Adrenal gland (tissue), 5 donors: ENCODE measurements around the gene NXPE3.

Source experiments
- POLR2A ChIP-seq, 2 donors: fragments of 450-650 bp; IDR thresholded peaks; one replicate each; pipeline ENCODE4 v1.6.1; 2017; ENCODE audit warnings: antibody characterized with exemption in 2 of 2, mild to moderate bottlenecking in 2 of 2, moderate library complexity in 1 of 2
- TF ChIP-seq, protein P1 (sequence below), 6 experiments: fragments of 450-650 bp in 4 of 6; fragments of 200-600 bp in 2 of 6; sonication (generic) in 1 of 6; IDR thresholded peaks; 1 replicate in 5 of 6; 2 replicates in 1 of 6; pipeline versions ENCODE4 v1.5.1 to v1.8.0; 2016 to 2021; ENCODE audit warnings: antibody characterized with exemption in 6 of 6, mild to moderate bottlenecking in 2 of 6, moderate library complexity in 1 of 6
- donor health status: DM: no; HTN: no; CAD: no.

DNA sequence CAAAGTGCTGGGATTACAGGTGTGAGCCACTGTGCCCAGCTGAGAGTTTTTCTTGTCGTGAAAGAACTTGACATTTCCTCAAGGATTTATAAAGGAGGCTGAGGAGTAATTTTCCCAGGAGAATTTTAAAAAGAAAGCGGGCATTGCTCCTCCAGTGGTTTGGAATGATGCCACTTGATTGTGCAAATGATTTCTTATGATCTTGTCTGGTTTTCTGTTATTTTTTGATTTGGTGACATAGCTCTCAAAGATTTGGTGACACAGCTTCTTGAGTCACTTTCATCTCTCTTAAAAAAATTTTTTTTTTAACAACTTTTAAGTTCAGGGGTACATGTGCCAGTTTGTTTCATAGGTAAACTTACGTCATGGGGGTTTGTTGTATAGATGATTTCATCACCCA is 45.7 kb downstream of the NXPE3 start:
- TF ChIP-seq, protein P1, sequence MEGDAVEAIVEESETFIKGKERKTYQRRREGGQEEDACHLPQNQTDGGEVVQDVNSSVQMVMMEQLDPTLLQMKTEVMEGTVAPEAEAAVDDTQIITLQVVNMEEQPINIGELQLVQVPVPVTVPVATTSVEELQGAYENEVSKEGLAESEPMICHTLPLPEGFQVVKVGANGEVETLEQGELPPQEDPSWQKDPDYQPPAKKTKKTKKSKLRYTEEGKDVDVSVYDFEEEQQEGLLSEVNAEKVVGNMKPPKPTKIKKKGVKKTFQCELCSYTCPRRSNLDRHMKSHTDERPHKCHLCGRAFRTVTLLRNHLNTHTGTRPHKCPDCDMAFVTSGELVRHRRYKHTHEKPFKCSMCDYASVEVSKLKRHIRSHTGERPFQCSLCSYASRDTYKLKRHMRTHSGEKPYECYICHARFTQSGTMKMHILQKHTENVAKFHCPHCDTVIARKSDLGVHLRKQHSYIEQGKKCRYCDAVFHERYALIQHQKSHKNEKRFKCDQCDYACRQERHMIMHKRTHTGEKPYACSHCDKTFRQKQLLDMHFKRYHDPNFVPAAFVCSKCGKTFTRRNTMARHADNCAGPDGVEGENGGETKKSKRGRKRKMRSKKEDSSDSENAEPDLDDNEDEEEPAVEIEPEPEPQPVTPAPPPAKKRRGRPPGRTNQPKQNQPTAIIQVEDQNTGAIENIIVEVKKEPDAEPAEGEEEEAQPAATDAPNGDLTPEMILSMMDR (IDR thresholded peaks at IDR 0.05): no peak
- no peak for TF ChIP-seq POLR2A (IDR thresholded peaks at IDR 0.05)
